ENCODE results near the gene BICDL2. TPM values are rescaled to one million over a fixed set of nuclear protein-coding genes. Genes with fewer than 3 reads are reported as not detected.
"Not testable (repeated sequence)": the region's sequence is repeated elsewhere in the genome, so short reads cannot be mapped to it uniquely, and the experiment has no call there.

Gene BICDL2
- total RNA-seq, 3 donors from 2014 or later = 49.1 to 102 (median 75.5) TPM

DNA sequence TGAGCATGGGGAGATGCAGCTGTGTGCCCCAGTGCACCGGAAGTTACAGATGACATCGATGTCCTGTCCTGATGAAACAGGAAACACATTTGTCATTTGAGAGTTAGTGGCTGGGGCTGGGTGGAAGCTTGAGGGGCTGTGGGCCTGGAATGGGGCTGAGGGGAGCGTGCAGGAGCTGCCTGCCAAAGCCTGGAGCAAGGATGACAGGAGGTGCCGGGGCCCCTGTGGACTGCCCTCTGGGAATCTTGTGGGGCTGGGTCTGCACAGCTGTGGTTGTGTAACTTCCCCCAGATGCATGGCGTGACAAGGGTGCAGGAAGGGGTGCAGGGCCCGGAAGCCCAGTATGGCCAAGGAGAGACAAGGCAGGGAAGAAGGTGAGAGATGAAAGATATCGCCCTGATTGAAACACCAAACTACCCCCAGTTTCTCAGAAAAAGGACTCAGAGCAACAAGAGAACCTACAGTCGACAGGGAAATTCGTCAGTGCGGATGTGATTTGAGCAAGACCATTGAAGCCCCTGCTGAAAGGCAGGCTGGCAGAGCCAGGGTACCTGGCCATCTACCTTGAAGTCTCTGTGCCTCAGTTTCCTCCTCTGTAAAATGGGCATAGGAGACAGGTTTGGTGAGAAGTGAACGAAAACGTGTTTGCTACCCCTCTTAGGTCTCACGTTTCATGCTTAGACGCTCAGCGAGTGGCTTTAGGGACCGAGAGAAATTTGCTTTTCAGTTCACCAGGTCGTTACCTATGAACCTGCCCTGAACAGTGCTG is 18.4 kb upstream of the BICDL2 start:
- TF ChIP-seq, protein P1, sequence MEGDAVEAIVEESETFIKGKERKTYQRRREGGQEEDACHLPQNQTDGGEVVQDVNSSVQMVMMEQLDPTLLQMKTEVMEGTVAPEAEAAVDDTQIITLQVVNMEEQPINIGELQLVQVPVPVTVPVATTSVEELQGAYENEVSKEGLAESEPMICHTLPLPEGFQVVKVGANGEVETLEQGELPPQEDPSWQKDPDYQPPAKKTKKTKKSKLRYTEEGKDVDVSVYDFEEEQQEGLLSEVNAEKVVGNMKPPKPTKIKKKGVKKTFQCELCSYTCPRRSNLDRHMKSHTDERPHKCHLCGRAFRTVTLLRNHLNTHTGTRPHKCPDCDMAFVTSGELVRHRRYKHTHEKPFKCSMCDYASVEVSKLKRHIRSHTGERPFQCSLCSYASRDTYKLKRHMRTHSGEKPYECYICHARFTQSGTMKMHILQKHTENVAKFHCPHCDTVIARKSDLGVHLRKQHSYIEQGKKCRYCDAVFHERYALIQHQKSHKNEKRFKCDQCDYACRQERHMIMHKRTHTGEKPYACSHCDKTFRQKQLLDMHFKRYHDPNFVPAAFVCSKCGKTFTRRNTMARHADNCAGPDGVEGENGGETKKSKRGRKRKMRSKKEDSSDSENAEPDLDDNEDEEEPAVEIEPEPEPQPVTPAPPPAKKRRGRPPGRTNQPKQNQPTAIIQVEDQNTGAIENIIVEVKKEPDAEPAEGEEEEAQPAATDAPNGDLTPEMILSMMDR (IDR thresholded peaks at IDR 0.05) = no peak
- H3K4me1 ChIP-seq (ENCODE audit: low read depth) = peaks cover 8% of the 10 kb centered on the region
- DNase-seq (peak in 1 of 3 donors; percentile 59), ATAC-seq (no peak)
- intact Hi-C loops (cut with DNase I, micrococcal nuclease) = no loop called here
- H3K4me3 ChIP-seq = no peak overlapping the region
- H3K36me3 ChIP-seq (ENCODE audit: low read depth) = no peaks in the 10 kb centered on the region
- H3K9me3 ChIP-seq = no peaks in the 10 kb centered on the region

DNA sequence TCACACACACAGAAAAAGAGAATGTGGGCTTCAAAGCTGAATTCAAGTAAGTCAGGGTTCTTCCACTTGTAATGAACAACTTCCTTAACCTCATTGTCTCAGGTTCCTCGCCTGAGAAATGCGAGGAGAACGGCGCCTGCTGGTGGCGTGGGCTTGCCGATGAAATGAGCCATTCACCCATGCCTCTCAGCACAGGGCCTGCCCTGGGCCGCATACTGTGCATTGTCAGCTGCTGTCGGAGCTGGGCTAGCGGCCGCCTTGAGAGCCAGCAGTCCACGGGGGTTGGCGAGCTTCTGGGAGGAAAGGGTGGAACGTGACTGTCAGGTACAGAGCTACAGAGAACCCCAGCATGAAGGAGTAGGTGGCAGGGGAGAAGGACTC is 16.6 kb upstream of the BICDL2 start:
- ATAC-seq = peak; percentile 28
- DNase-seq; H3K4me1 ChIP-seq (ENCODE audit: low read depth); H3K4me3 ChIP-seq; intact Hi-C loops (cut with DNase I, micrococcal nuclease); H3K36me3 ChIP-seq (ENCODE audit: low read depth); H3K9me3 ChIP-seq: not testable (repeated sequence)

DNA sequence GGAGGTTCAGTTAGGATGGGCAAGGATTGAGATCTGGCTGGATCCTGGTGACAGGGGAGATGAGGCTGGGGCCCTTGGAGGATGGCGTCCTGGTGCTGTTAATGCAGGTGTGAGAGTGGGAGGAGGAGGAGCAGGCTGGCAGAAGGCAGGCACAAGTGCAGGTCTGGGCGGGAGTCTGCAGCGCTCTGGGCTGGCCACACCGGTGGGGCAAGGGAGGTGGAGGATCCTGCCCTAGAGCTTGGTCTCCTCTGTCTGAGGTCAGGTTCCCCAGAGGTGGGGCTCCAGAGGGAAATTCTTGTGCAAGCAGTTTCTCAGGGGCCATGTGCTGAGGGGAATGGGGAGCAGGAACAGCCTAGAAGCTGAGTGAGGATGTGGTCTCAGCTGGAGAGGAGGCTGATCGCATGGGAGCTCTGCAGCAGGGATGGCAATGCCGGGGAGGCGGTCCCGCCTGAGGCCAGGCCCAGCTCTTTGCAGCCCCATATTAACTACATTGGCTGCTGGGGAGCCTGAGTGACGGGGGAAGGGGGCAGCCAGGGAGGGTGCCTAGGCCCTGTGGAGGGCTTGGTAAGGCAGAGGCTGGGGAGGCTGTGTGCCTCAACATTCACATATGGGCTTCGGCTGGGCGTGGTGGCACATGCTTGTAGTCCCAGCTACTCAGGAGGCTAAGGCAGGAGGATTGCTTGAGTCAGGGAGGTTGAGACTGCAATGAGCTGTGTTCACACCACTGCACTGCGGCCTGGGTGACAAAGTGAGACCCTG is 16.0 kb upstream of the BICDL2 start:
- intact Hi-C loops (cut with DNase I, micrococcal nuclease); DNase-seq; H3K4me1 ChIP-seq (ENCODE audit: low read depth); H3K36me3 ChIP-seq (ENCODE audit: low read depth); H3K9me3 ChIP-seq; H3K4me3 ChIP-seq: not testable (repeated sequence)
- ATAC-seq = peak; percentile 36

DNA sequence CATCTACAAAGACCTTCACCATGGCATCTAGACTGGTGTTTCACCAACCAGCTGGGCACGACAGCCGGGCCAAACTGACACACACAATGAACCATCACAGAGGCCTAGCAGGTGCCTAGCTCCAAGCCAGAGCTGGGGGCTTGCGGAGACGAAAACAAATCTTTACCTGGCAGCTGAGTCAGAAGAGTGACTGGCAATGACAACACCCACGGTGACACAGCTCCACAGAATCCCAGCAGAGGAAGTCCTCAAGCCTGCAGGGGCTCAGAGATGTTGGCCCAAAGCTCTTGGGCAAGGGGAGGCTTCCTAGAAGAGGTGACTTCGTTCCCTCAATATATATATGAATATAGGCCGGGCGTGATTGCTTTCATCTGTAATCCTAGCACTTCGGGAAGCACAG is 14.8 kb upstream of the BICDL2 start:
- intact Hi-C loops (cut with DNase I, micrococcal nuclease) = no loop called here
- H3K9me3 ChIP-seq = no peaks in the 10 kb centered on the region
- DNase-seq = no peak
- ATAC-seq = no peak
- H3K4me1 ChIP-seq (ENCODE audit: low read depth) = peaks cover 5% of the 10 kb centered on the region
- H3K36me3 ChIP-seq (ENCODE audit: low read depth) = no peaks in the 10 kb centered on the region
- no peak overlapping the region for H3K4me3 ChIP-seq
- TF ChIP-seq, protein P1 (IDR thresholded peaks at IDR 0.05) = no peak

DNA sequence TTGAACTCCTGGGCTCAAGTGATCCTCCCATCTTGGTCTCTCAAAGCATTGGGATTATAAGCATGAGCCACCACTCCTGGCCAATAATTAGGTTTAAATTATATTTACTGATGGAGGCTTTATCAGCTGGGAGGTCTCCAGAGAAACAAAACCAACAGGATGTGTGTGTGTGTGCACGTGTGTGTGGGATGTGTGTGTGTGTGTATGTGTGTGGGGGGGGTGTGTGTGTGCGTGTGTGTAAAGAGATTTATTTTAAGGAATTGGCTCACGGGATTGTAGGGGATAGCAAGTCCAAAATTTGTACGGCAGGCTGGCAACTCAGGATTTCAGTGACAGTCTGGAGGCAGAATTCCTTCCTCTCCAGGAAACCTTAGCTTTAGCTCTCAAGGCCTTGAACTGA is 14.3 kb upstream of the BICDL2 start:
- no peaks in the 10 kb centered on the region for H3K9me3 ChIP-seq
- no peak overlapping the region for H3K4me3 ChIP-seq
- intact Hi-C loops (cut with DNase I, micrococcal nuclease) = no loop called here
- H3K4me1 ChIP-seq (ENCODE audit: low read depth) = peaks cover 10% of the 10 kb centered on the region
- DNase-seq = no peak
- TF ChIP-seq, protein P1 (IDR thresholded peaks at IDR 0.05) = no peak
- no peaks in the 10 kb centered on the region for H3K36me3 ChIP-seq (ENCODE audit: low read depth)
- no peak for ATAC-seq

DNA sequence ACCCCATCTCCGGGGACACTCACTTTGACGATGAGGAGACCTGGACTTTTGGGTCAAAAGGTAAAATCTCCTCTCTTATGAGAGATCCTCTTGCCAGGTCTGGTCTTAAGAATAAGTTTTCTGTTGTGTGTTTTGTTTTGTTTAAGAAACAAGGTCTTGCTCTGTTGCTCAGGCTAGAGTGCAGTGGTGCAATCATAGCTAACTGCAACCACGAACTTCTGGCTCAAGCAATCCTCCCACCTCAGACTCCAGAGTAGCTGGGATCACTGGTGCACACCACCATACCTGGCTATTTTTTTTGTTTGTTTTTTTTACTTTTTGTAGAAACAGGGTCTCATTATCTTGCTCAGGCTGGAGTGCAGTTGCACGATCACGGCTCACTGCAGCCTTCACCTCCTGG is 13.7 kb upstream of the BICDL2 start:
- intact Hi-C loops (cut with DNase I, micrococcal nuclease) = no loop called here
- no peaks in the 10 kb centered on the region for H3K36me3 ChIP-seq (ENCODE audit: low read depth)
- no peak for DNase-seq
- no peaks in the 10 kb centered on the region for H3K9me3 ChIP-seq
- peaks cover 15% of the 10 kb centered on the region for H3K4me1 ChIP-seq (ENCODE audit: low read depth)
- TF ChIP-seq, protein P1 (IDR thresholded peaks at IDR 0.05) = no peak
- no peak overlapping the region for H3K4me3 ChIP-seq
- no peak for ATAC-seq
